Measurements from ENCODE around the gene ZCWPW2.

The ZCWPW2 gene

GRCh38 chr3:28575100-28575745, 226.7 kb downstream of the ZCWPW2 start:
- DNase-seq (ENCODE audit: low read depth in 2 of 2), result no peak

Data from stimulated activated CD4-positive, alpha-beta T cell treated with anti-CD3 and anti-CD28 coated beads, Interleukin-1b, Interleukin-23, amount 100 ng/mL, for 4 hours (primary cell).